Stimulated activated CD4-positive, alpha-beta T cell treated with anti-CD3 and anti-CD28 coated beads, Interleukin-12 subunit alpha, Interleukin-12 subunit beta, amount 100 ng/mL, for 4 hours (primary cell): ENCODE measurements around the gene NFIC.

Source experiments
- DNase-seq: peaks from one replicate; pipeline ENCODE4 v3.0.0-alpha.2; 2020

The NFIC gene

DNA sequence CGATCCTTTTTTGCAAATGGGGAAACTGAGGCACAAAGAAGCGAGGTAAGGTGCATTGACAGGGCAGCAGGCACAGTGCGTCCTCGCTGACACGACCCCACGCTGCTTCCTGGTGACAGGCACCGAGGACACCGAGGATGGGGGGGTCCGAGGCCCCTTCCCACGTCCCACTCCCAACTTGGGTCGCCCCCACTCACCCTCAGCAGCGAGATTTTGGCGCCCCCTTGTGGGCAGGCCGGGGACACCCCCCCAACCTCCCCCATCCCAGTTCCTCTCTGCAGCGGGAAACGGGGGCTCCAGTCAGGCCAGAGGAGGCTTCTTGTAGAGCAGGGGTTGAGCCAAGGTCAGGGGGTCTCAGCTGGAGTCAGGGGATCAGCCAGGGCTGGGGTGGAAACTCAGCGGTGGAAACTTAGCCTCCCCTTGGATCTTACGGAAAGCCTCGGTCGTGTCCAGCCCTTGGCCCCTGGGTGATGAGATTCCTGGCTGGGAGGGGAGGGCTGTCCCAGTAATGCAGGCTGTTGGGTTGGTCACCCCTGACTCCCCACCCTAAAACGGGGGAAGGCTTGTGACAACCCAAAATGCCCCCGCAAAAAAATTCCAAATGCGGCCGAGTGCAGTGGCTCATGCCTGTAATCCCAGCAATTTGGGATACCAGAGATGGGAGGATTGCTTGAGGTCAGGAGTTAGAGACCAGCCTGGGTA, 105.7 kb downstream of the NFIC start:
- DNase-seq, result peak; percentile 36

DNA sequence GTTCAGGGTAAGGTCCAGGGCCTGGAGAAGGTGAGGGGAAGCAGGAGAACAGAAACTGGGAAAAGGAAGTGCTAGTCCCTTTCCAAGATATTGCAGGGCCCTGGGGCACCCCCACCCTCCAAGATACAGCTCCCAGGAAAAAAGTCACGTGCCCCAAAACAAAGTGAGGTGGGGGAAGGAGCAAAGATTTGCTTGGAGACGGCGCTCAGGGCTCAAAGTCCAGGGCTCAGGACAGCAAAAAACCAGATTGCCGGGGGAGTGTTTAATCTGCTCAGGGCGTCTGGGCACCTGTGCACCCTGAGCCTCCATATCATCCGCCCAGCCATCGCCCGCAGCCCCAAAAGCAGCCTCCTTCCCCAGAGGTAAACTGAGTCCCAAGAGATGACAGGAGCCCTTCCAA, 107.6 kb downstream of the NFIC start:
- no peak for DNase-seq

DNA sequence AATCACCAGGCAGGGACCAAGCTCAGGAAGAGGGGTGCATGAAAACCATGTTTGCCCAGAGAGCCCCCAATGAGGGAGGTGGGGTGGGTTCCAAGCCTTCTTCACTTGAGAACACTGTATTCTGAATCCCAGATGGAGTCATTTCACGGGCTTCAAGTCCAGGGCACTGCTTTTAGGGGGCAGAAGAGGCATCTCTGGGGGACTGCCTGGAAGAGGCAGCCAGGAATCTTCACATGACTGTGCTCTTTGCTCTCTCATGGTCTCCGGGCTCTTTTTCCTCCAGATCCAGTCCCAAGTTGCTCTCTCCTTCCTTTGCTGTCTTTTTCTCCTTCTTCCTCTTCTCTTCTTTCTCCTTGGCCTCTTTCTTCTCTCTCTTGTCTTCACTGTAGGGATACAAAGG, 108.2 kb downstream of the NFIC start:
- no peak for DNase-seq

DNA sequence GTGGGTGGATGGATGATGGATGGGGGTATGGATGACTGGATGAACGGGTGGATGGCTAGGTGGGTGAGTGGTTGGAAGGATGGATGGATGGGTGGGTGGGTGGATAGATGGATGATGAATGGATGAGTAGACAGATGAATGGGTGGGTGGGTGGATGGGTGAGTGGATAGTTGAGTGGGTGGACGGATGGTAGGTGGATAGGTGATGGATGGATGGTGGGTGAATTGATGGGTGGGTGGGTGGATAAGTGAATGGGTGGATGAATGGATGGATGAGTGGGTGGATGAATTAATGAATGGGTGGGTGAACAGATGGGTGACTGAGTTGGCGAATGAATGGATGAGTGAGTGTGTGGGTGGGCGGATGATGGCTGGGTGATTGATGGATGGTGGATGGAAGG, 109.1 kb downstream of the NFIC start:
- no peak for DNase-seq

DNA sequence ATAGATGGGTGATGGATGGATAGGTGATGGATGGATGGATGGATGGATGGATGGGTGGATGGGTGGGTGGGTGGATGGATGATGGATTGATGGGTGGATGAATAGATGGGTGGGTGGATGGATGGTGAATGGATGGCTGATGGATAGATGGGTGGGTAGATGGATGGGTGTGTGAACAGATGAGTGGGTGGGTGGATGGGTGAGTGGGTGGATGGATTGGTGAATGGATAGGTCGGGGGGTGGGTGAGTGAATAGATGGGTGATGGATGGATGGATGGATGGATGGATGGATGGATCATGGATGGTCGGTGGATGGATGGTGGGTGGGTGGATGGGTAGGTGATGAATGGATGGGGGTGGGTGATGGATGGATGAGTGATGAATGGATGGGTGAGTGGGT, 110.4 kb downstream of the NFIC start:
- no peak for DNase-seq

DNA sequence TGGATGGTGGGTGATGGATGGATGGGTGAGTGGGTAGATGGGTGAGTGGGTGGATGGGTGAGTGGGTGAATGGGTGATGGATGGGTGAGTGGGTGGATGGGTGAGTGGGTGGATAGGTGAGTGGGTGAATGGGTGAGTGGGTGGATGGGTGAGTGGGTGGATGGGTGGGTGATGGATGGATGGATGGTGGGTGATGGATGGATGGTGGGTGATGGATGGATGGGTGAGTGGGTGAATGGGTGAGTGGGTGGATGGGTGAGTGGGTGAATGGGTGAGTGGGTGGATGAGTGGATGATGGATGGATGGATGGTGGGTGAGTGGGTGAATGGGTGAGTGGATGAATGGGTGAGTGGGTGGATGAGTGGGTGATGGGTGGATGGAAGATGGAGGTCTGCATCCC, 111.1 kb downstream of the NFIC start:
- DNase-seq, result no peak

DNA sequence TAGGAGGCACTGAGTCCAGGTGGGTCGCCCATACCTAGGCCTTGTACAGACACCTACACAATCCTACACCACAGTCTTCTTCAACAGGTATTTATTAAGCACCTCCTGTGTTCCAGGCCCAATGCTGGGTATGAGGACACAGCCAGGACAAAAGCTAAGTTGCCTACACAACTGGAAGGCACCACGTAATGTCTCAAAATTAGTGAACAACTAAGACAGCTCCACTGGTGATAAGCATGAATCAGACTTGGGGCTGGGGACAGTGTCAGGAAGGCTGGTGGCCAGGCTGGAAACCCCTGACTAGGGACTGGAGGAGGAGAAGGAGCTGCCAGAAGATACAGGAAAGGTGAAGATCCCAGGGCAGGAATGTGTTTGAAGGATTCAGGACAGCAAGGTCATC, 111.6 kb downstream of the NFIC start:
- DNase-seq, result no peak

DNA sequence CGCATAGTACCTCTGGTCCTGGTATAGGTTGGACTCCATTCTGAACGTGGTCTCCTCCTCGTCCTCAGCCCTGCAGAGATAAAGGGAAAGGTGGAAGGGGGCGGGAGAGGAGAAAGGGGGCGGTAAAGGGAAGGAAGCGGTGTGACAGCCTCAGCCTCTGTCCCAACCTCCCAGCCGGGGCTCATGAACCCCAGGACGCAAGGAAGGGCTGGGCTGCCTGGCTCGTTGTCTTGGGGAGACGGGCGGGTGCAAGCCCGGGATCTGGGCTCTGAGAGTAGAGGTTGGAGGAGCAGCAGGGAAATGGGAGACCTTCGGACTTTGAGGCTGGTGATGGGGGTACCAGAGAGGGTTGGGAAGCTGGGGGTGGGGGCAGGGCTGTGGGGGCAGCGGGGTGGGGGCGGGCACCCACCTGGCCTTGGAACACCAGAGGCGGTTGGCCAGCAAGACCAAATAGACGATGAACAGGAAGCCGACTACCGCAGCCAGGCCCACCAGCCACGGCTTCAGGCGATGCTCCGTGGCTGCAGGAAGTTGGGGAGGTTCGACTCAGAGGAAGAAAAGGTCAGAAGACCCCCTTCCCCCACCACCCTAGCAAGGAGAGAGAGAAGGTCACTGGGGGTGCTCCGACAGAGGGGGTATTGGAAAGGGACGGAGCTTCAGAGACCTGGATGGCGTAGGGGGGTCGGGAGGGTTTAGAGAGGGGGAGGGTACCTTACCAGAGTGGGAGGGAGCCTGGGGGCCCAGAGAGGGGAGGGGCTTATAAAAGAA, 112.2 kb downstream of the NFIC start:
- DNase-seq, result no peak

DNA sequence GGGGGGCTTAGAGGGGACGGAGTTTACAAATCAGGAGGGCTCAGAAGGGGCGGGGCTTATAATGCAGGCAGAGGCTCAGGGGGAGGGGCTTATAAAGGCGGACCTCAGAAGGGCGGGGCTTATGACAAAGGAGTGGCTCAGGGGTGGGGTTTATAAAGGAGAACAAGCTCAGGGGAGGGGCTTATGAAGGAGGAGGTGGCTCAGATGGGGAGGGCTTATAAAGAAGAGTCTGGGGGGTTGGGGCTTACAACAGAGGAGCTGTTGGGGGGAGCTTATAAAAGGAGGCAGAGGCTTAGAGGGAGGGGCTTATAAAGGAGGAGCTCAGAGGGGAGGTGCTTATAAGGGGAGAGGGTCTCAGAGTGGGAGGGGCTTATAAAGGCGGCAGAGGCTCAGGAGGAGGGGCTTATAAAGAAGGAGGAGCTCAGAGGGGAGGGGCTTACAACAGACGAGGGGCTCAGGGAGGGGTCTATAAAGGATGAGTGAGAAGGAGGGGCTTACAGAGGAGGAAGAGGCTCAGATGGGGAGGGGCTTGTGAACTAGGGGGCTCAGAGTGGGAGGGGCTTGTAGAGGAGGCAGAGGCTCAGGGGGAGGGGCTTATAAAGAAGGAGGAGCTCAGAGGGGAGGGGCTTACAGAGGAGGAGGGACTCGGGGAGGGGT, 112.9 kb downstream of the NFIC start:
- DNase-seq, result no peak

DNA sequence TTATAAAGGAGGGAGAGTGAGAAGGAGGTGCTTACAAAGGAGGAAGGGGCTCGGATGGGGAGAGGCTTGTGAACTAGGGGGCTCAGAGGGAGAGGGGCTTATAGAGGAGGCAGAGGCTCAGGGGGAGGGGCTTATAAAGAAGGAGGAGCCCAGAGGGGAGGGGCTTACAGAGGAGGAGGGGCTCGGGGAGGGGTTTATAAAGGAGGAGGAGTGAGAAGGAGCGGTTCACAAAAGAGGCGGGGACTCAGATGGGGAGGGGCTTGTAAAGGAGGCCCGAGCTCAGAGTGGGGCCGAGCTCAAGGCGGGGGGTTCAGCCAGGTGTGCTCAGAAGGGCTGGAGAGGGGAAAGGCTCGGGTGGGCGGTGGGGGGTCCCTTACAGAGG, 113.4 kb downstream of the NFIC start:
- DNase-seq, result no peak

DNA sequence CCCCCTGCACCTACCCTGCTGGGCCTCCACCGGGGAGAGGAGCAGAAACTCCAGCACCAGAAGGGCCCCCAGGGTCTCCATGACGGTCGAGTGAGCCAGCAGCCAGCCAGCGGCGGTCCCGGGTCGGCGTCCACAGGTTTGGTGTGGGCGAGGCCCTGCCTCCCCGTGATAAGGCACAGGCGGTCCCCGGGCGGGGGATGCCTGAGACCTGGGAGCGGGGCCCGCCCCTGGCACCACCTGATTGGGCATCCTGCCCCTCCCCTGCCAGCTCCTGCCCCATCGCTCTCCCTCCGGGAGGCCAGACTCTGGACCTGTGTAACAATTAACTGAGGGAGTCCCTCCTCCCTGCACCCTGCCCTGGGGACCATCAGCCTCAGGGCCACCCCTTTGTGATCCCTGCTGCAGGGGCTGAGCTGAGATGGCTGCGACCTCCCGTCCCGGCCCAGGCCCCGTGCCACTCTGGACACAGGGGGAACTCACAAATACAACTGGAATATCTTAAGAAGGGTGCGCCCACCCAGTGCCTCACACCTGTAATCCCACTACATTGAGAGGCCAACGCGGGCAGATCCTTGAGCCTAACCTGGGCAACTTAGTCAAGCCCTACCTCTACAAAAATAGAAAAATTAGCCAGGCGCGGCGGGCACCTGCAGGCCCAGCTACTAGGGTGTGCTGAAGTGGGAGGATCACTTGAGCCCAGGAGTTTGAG, 114.2 kb downstream of the NFIC start, which contains the start of gene SMIM24:
Gene SMIM24 (minus strand): TSS at position 143 of the 709 bp plus-strand sequence. CDS start 62 bp downstream, at position 81.
- DNase-seq, result no peak

DNA sequence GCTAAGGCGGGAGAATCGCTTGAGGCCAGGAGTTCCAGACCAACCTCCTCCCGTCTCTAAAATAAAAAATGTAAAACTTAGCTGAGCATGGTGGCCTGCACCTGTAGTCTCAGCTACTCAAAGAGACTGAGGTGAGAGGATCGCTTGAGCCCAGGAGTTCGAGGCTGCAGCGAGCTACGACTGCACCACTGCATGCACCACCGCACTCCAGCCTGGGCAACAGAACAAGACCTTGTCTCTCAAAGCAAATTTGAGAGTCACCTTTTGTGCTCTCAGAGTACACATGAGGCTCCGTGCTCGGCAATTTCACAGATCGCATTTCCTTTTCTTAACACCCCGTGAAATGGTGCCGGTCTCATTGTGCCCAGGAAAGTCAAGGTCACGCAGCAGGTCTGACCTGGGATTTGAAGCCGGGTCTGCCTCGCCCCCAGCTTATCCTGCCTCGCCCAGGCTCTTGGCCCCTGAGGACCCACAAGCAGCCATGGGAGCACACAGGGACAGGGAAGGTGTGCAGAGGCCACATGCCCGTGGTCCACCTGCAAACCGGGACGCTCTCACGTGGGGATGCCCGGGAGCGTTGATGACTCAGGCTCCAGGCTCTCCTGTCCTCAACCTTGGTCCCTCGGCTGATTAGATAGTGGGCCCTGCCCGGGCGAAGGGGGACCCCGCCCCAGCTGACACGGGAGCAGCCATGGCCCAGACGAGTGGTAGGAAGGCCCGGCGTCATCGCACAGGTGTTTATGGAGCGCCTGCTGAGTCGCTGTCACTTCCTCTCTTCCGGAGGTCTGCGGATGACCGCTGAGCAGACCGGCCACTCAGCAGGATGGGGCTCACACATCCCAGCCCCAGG, 115.1 kb downstream of the NFIC start:
- no peak for DNase-seq

DNA sequence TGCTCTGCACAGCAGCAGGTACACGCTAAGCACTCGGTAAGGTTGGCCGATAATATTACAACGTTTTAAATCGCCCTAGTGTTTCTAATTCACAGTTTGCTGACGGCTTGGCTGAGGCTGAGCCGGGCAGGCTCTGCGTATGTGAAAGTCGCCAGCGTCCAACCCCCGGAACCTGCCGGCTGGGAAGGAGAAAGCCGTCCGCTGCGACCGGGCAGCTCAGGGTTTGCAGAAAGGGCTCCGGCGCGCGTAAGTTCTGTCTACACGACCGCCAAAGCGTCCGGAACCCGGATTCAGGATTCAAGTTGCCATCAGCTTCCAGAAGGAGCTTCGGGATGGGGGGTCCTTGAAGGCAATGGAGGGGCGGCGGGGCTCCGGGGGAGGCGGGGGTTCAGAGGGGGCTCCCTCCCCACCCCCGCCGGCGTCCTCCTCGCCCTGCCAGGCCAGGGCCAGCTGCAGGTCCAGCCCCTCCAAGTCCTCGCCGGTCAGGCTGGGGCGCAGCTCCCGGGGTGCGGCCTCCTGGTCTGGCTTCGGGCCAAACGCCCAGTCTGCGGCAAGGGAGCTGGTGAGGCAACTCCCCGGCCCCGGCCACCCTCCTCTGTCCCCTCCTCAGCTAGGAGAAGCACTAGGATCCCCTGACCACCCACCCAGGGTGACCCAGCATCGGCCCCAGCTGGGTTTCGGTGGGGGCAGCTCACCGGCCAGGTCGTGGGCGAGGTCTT, 116.3 kb downstream of the NFIC start:
- DNase-seq, result no peak

DNA sequence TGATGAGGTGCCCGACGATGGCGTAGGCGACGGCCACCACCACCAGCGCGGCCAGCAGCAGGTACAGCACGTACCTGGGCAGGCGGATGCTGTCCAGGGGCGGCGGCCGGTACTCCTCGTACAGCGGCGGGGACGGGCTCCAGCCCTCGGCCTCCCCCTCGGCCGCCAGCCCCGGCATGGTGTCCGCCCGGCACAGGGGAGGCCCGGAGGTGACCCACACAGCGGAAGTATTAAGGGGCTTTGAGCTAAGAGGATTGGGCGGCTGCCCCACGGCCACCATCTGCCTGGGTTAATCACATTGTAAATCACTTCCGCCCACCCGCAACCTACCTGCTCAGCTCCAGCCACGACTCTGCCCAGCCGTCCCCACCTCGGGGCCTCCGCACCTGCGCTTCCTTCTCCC, 116.8 kb downstream of the NFIC start, which contains the start of gene SMIM44:
Gene SMIM44 (minus strand): TSS at position 216 of the 403 bp plus-strand sequence. CDS start 38 bp downstream, at position 178.
- no peak for DNase-seq

DNA sequence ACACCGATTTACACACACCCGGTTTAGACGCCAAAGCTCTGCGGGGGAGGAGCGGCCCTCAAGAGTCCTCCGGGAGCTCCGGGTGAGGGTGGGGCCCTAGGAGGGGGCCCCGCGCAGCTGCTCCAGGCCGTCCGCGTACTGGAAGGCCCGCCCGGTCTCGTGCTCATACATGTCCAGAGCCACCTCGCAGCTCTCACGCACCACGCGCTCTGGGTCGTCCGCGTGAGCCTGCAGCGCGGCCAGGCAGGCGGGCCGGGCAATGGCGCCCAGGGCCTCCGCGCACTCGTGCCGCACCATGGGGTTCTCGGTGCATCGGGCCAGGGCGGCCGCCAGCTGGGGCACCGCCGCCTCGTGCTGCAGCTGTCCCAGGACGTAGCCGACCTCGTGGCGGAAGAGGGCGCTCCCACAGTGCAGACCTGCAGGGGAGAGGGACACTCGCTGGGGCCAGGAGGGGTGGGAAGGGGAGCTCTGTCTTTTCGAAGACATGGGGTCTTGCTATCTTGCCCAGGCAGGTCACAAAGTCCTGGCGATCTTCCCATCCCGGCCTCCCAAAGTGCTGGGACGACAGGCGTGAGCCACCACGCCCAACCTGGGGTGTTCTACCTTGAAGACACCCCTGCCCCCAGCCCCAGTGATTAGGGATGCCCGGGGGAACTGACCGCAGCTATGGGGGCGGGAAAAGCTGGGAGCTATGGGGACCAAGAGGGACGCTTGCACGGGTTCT, 125.2 kb downstream of the NFIC start:
- DNase-seq, result no peak

DNA sequence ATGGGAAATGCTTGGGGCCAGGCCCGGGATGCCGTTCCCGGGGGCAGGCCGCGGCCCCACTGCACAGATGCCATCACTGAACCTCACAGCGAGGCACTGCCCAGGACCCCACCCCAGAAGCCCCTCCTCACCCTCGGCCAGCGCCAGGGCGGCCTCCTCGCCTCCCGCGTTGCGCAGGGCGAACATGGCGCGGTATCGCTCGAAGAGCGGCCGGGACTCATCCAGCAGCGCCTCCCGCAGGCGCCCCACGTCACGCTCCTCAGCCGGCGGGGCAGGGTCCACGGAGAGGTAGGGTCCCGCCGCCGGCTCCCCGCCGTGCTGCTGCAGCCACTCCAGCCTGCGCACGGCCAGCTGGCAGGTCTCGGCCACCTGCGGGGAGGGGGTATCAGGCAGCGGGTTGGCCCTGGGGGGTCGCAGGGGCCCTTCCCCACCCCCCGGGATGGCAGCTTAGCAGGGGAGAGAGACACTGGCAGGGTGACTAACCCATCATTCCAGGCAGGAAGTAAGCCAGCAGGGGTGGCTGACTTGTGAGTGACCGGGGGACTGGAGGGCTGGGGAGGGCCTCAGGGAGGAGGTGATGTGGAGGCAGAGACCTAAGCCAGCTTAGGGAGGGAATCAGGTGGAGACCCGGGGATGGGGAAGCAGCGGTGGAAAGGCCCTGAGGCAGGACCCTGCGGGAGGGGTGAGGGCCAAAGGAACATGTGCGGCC, 125.9 kb downstream of the NFIC start:
- no peak for DNase-seq

DNA sequence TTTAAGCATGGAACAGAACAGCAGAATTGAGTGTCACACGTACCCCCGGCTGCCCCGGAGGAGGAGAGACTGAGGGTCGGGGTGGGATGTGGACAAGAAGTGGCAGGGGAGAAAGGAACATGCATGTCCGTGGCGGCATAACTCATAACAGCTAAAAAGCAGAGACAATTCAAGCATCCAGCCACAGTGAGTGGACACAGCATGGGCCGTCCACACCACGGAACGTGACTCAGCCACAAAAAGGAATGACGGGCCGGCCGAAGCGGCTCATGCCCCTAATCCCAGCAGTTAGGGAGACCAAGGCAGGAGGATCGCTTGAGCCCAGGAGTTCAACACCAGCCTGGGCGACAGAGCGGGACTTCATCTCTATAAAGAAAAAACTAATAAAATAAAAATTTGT, 126.5 kb downstream of the NFIC start:
- DNase-seq, result no peak

DNA sequence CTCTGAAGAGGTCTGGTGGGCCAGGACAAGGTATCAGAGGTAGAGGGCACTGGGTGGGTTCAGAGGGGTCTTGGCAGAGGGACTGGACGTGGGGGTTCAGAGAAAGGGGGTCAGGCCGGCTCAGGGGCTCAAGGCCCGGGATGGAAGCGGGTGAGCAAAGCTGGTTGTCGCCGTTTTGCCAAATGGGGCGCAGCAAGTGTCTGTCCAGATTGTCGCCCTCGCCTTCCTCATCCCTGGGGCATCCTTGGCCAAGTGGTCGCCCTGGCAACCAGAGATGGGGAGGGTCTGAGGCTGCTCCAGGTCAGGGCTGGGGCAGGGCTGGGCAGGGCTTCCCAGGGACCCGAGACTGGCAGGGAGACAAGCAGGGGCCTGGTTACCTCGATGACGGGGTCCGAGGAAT, 127.3 kb downstream of the NFIC start:
- no peak for DNase-seq

DNA sequence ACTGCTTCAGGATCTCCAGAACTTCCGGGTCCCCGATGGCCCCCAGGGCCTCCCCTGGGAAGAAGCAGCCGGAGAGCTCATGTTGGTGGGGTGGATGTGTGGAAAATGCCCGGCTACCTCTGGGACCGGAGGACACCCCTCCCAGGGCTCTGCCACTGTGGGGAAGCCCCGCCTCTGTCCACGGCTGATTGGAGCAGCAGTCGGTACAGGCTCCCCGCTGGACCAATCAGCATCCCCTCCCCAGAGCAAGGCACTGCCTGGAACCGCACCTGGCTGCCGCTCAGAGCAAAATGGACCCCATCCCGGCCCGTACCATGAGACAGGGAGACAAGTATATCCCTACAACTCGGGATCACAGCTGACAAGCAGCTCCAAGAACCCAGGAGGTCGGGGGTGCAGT, 127.7 kb downstream of the NFIC start:
- peak; percentile 25 for DNase-seq

DNA sequence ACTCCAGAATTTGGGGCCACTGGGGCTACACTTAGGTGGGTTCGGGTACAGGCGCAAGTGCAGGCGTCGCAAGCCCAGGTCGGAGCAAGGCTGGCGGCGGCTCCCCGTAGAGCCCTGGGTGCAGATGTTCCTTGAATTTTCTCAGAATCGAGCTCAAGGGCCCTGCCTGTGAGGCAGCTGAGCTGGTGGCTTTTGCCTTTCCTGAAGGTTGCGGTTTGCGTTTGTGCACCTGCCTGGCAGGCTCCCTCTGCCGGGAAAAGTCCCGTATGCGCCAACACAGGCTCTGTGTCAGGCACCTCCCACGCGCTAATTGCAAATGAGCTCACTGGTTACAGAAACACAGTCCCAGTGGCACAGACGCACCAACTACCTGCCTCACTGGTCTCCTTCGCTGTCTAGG, 128.2 kb downstream of the NFIC start:
- peak; percentile 49 for DNase-seq
